GM19397 (cell line): ENCODE data around the gene ST3GAL2.

Experiments used
- ATAC-seq: cut with Tn5 transposase; IDR thresholded peaks from one replicate; pipeline ENCODE4 v1.9.1; 2021; ENCODE audit warnings: mild to moderate bottlenecking, moderate library complexity; ENCODE audit not compliant: unreplicated experiment

ST3GAL2 gene, protein sequence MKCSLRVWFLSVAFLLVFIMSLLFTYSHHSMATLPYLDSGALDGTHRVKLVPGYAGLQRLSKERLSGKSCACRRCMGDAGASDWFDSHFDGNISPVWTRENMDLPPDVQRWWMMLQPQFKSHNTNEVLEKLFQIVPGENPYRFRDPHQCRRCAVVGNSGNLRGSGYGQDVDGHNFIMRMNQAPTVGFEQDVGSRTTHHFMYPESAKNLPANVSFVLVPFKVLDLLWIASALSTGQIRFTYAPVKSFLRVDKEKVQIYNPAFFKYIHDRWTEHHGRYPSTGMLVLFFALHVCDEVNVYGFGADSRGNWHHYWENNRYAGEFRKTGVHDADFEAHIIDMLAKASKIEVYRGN

DNA sequence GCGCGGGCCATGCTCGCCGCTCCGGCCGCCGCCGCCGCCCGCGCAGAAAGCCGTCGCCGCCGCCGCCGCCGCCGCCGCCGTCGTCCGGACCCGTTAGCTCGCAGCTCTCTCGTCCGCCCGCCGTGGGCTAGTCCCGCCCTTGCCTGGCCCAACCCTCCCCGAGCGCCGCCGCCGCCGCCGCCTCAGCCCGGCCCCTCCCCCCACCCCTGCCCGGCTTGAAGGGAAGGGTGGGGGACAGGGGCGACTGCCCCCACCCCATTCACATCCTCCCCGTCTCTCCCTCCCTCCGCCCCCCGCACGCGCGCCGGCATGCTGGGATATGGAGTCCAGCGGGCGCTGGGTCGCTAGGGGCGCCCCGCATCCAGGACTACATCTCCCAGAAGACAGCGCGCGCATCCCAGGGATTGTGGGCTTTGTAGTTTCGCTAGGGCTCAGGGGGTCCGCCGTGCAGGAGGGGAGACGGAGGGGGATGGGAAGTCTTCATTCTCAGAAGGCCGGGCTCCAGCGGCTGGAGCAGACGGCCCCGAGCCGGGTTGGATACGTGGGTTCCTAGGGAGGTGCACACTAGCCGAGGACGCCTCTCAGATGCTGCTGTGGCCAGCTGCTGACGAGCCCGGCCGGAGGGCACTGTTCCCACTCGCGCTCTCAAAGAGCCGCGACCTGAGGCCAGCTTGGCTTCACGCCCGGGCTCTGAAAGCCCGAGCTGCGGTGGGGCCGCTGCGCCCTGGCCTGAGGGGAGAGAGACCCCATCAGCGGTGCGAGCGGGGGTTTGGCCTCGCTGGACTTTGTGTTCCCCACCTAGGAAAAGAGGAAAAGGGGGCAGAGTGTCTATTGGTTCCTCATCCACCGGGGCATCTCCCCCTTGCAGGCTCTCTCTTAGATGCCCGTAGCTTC is at the start of gene ST3GAL2:
TSS of gene ST3GAL2 (minus strand) at position 132 of the 894 bp plus-strand sequence. CDS start 40,570 bp downstream, outside the sequence.
- ATAC-seq: peak; percentile 85

DNA sequence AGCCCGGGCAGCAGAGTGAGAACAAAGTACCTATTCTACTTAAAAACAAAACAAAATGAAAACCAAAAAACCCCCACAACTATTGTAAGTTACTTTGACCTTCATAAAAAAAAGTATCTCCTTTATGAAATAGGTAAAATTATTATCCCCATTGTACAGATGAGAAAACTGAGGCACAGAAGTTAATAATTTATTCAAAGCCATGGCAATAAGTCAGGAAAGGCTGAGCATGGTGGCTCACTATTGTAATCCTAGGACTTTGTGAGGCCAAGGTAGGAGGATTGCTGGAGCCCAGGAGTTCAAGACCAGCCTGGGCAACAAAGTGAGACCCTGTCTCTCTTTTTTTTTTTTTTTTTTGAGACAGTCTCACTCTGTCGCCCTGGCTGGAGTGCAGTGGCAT is 46.0 kb upstream of the ST3GAL2 start:
- no peak for ATAC-seq

DNA sequence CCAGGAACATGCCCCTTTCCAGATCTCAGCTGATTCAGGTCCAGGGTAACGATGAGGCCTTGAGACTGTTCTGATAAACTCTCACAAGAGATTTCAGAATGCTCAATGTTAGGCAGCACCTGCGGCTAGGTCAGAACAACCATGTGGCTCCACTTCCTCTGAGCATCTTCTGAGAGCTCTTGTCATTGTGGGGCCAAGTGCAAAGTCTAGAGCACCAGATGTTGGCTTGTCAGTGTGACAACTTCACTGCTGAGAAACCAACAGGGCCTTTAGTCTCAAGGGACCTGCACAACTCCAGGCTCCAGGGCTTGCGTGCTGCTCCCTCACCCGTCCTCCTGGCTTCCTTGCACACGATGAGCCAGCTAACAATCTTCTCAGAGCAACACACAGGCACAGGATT is 44.5 kb upstream of the ST3GAL2 start:
- ATAC-seq: no peak

DNA sequence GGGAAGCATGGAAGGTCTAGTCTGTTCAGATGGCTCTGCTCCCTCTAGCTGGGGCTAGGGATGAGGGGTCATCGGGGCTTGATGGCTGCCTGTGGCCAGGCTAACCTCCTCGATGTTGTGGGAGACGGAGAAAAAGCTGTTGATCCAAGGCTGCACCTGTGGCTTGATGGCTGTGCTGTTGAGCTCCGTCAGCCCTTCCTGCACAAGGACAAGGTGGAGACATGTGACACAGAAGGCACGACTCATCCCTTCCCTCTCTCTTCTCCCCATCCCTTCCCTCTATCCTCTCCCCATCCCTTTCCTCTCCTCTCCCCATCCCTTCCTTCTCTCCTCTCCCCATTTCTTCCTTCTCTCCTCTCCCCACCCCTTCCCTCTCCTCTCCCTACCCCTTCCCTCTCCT is 43.7 kb upstream of the ST3GAL2 start:
- no peak for ATAC-seq

DNA sequence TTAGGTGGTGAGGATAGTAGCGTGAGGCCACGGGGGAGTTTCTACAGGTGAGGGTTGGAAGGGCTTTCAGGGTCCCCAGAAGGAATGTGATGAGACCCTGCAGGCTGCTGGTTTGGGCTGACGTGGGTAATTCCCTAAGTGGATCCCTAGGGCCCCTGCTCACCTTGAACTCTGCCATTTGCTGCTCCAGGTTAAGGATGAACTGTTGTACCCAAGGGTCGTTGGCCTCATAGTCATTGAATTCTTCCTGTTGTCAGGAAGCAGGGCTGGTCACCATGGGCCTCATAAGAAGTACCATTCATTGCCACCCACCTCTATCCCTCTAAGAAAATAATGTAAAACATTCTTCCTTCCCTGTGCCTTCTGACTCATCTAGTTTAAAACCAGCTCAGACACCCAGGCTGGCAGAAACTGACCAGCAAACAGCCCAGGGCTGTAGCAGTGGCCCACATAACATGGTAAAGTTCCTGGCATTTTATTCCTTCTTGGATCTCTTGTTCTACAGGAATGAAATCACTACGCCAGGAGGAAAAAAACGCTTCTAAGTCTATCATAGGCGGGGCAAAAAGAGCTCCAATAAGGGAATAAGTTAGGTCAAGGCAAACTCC is 43.1 kb upstream of the ST3GAL2 start:
- no peak for ATAC-seq

DNA sequence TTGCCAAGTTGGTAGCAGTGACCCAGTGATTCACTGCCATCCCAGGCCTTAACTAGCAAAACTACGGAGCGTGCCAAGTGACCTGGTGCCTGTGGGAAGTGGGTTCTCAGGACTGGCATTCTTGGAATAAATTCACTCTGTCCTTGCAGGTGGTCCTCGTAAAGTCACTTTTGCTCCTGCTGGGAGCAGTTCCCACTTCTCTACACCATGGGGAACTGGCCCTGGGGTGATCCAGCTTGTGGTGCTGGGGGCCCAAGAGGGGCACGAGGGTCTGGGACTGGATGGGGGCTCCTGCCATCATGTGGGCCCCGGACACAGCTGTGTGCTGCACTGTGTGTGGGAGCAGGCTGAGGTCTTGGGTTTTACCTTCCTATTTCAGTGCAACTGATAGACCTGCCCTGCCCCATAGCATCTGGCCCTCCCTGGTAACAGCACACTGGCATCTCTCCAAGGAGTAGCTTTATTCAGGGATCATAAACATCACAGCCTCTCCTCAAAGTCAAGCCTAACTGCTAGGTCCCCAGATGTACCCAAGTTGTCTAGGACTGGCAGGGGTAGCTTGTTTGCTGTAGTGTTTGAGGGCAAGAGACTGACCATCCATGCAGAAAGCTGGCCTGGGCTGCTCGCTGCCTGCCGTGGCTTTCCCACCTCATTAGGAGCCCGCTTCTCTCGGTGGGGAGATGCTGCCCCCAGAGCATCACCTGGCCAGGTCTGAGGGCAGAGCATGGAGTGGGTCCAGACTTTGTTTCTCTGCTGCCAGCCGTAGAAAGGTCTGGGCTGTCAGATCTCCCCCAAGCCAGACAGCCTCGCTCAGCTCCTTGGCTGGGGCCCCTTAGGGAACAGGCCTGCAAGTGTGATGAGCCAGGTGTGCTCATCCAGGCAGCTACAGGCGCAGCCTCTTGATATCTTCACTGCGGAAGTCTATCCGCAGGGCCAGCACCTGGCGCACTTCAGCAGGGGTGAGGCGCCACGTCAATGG is 41.5 kb upstream of the ST3GAL2 start:
- no peak for ATAC-seq

DNA sequence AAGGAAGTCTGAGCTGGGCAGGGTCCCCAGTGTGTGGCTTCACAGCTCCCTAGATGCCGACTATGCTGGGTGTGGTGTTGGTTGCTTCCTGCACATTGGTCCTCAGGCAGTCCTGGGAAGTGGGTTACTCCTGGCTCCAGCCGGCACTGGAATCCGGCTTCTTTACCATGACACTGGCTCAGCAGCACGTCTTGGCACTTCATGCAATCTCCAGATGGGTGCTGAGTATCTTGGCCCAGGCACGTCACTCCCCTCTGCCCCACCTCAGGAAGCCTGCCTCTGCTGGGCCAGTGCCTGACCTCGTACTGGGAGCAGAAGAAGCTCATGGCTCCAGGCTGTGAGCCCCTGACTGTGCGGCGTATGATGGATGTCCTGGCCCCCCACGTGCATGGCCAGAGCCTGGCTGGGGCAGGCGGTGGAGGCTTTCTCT is 40.0 kb upstream of the ST3GAL2 start:
- ATAC-seq: no peak

DNA sequence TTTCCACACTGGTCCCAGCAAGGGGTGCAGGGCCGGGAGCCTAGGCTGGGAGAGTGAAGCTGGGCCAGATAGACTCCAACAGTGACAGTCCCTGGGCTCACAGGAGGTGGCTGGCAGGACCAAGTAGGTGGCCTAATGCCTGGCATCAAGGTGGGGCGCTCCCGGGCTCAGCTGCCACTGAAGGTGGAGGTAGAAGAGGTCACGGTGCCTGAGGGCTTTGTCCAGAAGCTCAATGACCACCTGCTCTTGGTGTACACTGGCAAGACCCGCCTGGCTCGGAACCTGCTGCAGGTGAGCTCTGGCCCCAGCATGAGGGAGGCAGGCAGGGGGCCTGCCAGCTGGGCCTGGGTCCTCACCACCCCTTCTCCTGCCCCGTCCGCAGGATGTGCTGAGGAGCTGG is 39.3 kb upstream of the ST3GAL2 start:
- ATAC-seq: no peak

DNA sequence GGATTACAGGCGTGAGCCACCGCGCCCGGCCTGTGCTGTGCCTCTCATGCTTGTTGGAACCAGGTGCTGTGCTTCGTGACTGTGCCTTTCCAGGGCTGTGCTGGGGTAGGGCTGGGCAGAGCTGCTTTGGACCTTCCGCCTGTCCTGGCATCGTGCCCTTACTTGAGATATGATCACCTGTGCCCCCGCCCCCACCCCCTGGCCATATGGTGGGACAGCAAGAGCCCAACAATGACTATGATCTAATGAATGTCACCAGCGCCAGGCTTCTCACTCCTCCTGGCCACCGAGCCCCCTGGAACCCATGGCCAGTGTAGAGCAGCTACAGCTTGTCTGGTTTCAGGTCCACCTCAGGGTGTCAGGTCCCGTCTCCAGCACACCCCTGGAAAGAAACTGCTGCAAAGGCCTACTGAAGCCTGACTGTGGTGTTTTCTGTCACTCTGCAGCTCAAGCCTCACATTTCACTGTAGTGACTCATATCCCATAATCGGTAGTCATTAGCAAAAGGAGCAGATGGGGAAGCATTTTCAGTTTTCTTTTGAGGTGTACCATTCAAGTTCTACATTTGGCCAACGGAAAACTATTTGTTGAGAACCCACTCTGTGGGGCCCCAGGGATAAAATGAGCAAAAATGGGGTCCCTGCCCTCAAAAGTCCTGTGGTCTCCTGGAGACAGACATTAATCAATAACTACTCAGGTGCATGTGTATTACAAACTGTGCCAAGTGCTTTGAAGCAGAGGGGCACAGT is 37.5 kb upstream of the ST3GAL2 start:
- ATAC-seq: peak; percentile 73

DNA sequence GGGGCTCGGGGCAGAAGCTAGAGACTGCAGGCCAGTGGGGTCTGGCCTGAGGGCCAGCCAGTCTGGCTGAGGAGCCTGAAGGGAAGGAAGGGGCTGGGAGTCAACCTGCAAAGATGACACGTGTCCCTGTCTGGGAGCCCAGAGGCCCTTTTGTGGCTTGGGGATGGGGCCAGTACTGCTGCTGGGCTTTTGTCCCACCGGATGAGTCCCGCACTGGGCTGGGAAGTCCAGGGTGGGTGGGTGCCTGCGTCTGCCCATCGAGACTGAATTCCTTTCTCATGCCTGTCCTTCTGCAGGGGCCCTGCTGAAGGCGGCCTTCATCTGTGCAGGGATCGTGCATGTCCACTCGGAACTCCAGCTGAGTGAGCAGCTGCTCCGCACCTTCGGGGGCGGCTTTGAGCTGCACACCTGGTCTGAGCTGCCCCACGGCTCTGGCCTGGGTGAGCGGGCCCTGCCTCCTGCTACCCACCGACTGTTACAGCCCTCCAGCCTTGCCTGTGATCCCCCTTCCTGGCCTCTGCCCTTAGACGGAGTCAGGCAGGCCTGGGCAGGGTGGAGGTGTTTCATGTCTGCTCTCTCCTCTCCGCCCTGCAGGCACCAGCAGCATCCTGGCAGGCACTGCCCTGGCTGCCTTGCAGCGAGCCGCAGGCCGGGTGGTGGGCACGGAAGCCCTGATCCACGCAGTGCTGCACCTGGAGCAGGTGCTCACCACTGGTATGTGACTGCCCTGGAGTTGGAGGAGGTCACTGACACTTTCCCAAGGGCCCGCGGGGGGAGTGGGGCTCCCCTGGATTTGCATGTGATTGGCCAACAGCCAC is 36.4 kb upstream of the ST3GAL2 start:
- ATAC-seq: no peak

DNA sequence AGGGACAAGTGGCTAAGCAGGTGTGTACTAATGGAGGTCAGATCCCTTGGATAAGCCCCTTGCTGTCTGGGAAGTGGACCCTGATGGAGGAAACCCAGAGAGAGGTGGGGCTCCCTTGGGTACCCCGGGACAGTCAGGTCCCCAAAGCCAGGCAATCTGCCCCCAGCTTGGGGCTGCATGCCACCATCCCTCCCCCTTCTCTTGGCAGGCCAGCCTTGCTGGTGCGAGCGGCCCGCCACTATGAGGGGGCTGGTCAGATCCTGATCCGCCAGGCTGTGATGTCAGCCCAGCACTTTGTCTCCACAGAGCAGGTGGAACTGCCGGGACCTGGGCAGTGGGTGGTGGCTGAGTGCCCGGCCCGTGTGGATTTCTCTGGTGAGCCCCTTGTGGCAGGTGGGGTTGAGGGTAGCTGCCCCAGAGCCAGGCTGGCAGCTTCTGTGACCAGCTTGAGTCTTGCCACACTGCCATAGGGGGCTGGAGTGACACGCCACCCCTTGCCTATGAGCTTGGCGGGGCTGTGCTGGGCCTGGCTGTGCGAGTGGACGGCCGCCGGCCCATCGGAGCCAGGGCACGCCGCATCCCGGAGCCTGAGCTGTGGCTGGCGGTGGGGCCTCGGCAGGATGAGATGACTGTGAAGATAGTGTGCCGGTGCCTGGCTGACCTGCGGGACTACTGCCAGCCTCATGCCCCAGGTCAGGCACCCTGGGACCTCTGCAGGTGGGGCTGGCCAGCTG is 35.6 kb upstream of the ST3GAL2 start:
- no peak for ATAC-seq

DNA sequence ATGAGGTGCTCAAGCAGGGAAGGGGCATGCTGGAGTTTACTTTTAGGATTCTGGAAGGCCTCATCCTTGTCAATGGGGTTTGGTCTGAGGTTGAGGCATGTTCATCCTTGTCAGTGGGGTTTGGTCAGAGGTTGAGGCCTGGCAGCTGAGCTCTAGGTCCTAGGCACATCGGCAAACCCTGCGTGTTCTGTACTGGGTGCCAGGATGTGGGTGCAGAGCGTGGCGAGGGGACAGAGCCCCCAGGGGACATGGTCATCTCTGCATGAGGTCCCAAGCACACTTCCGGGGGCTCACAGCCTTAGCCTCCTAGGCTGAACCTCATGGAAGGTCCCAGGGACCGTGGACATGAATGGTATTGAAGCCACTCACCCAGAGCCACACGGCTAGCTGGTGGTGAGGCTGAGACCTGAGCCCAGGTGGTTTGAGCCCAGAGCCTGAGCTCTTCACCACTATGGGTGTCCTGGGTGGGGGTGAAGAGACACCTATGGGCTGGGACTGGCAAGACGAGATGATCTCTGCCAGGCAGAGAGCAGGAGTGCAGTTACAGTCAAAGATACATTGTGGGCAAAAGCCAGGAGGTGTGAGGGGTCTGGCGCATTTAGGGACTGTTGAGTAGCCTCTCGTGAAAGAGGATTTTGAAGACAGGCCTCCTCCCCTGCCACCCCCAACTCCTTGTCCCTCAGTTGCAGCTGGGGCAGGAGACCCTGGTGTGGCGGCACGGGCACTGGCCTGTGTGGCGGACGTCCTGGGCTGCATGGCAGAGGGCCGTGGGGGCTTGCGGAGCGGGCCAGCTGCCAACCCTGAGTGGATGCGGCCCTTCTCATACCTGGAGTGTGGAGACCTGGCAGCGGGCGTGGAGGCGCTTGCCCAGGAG is 34.8 kb upstream of the ST3GAL2 start:
- no peak for ATAC-seq

DNA sequence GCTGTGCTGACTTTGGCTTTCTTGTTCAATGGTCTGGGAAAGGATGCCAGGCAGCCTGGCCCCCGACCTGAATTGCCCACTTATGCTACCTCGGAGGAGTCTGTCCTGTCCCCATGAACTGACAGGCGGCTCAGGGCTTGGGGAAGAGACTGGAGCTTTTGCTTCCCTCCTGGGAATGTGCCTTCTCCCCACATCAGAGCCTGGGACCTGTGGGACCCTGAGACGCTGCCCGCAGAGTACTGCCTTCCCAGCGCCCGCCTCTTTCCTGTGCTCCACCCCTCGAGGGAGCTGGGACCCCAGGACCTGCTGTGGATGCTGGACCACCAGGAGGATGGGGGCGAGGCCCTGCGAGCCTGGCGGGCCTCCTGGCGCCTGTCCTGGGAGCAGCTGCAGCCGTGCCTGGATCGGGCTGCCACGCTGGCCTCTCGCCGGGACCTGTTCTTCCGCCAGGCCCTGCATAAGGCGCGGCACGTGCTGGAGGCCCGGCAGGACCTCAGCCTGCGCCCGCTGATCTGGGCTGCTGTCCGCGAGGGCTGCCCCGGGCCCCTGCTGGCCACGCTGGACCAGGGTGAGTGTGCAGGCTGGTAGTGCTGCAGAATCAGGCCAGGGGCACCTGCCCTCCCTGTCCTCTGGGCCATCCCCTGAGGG is 34.0 kb upstream of the ST3GAL2 start:
- no peak for ATAC-seq

DNA sequence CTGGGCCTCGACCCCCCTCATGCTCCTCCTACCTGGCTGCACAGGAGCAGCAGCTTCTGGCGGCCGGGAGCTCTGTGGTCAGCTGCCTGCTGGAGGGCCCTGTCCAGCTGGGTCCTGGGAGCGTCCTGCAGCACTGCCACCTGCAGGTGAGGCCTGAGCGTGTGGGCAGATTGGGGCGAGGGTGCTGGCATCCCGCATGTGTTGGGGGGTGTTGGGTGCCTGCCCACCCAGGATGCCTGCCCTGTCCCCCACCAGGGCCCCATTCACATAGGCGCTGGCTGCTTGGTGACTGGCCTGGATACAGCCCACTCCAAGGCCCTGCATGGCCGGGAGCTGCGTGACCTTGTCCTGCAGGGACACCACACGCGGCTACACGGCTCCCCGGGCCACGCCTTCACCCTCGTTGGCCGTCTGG is 32.0 kb upstream of the ST3GAL2 start:
- no peak for ATAC-seq

DNA sequence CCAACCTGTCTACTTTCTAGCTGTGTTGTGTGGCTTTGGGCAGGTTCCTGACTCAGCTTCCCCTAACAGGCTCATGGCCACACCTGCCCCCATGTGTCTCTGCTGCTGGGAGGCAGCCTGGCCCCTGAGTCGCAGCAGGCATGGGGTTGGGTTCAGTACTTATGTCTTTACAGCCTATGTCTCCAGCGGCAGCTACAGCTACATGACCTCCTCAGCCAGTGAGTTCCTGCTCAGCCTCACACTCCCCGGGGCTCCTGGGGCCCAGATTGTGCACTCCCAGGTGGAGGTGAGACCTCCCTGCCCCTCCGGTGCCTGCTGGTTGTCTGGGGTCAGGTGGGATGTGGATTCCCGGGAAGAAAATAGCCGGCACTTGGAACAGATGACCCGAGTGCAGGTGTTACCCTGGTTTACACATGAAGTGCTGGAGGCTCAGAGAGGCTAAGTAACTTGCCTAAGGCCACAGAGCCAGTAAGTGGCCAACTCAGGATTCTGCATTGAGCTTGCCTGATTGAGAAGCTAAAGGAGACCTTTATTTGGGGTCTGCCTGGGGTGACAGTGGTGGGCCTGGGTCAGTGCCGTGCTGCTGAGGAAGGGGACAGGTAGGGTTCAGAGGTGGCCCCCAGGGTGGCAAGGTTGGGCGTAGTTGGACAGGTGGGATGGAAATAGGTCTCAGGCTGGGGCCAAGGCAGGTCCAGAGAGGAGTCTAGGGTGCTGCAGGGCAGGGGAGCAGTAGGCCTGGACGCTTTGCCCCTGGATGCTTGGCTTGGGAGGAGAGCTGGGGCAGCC is 31.4 kb upstream of the ST3GAL2 start:
- no peak for ATAC-seq
